Measurements from ENCODE around the gene ODAD2.
"Not testable (repeated sequence)": the region's sequence is repeated elsewhere in the genome, so short reads cannot be mapped to it uniquely, and the experiment has no call there.

Gene ODAD2

GRCh38 chr10:27982875-27983543, 15.9 kb downstream of the ODAD2 start:
- Histone ChIP-seq H3K4me1 (ENCODE audit: insufficient read depth, low read length, poor library complexity, severe bottlenecking) (no peaks in the 10 kb centered on the region), H3K9me2 (replicated peaks; ENCODE audit: low read depth, low read length) (no peaks in the 10 kb centered on the region), H3K79me2 (ENCODE audit: insufficient read depth, low read length) (no peaks in the 10 kb centered on the region), H2AFZ (ENCODE audit: low read length) (no peak overlapping the region), H3K4me3 (ENCODE audit: low read length, poor library complexity, severe bottlenecking) (no peak overlapping the region), H3K27me3 (ENCODE audit: insufficient read depth, low read length, poor library complexity, severe bottlenecking) (no peaks in the 10 kb centered on the region), H3F3A (ENCODE audit: low read depth) (no peaks in the 10 kb centered on the region), H3K9me3 (ENCODE audit: insufficient read depth, low read depth, low read length) (no peaks in the 10 kb centered on the region), H3K36me3 (ENCODE audit: insufficient read depth, low read length) (no peaks in the 10 kb centered on the region), H4K20me1 (ENCODE audit: insufficient read depth, low read length, poor library complexity, severe bottlenecking) (no peaks in the 10 kb centered on the region), H3K9ac (ENCODE audit: low read depth, low read length, poor library complexity, severe bottlenecking) (no peak overlapping the region), H3K4me2 (ENCODE audit: low read depth, low read length, poor library complexity, severe bottlenecking) (no peak overlapping the region)
- no peak for TF ChIP-seq CTCF (conservative IDR thresholded peaks at IDR 0.05; ENCODE audit: low read length)
- TF ChIP-seq EZH2phosphoT487 (IDR thresholded peaks at IDR 0.05; ENCODE audit: borderline replicate concordance) = no peak

- Histone ChIP-seq H3F3A (ENCODE audit: low read depth) (no peaks in the 10 kb centered on the region), H3K9me3 (ENCODE audit: insufficient read depth, low read depth, low read length) (no peaks in the 10 kb centered on the region), H3K36me3 (ENCODE audit: insufficient read depth, low read length) (no peaks in the 10 kb centered on the region), H3K4me3 (ENCODE audit: low read length, poor library complexity, severe bottlenecking) (no peak overlapping the region), H3K27me3 (ENCODE audit: insufficient read depth, low read length, poor library complexity, severe bottlenecking) (no peaks in the 10 kb centered on the region), H3K79me2 (ENCODE audit: insufficient read depth, low read length) (no peaks in the 10 kb centered on the region), H3K4me2 (ENCODE audit: low read depth, low read length, poor library complexity, severe bottlenecking) (no peak overlapping the region), H2AFZ (ENCODE audit: low read length) (no peak overlapping the region), H3K9me2 (replicated peaks; ENCODE audit: low read depth, low read length) (no peaks in the 10 kb centered on the region), H3K4me1 (ENCODE audit: insufficient read depth, low read length, poor library complexity, severe bottlenecking) (no peaks in the 10 kb centered on the region), H3K9ac (ENCODE audit: low read depth, low read length, poor library complexity, severe bottlenecking) (no peak overlapping the region), H4K20me1 (ENCODE audit: insufficient read depth, low read length, poor library complexity, severe bottlenecking) (no peaks in the 10 kb centered on the region)
- TF ChIP-seq EZH2phosphoT487 (IDR thresholded peaks at IDR 0.05; ENCODE audit: borderline replicate concordance) (no peak), CTCF (conservative IDR thresholded peaks at IDR 0.05; ENCODE audit: low read length) (no peak)
Observed at GRCh38 chr10:27981744-27982143, 17.1 kb downstream of the ODAD2 start.

GRCh38 chr10:27970795-27971194, 28.1 kb downstream of the ODAD2 start:
- not testable (repeated sequence) for H3K4me1 ChIP-seq (ENCODE audit: insufficient read depth, low read length, poor library complexity, severe bottlenecking); H3K4me2 ChIP-seq (ENCODE audit: low read depth, low read length, poor library complexity, severe bottlenecking); H3K9ac ChIP-seq (ENCODE audit: low read depth, low read length, poor library complexity, severe bottlenecking); H2AFZ ChIP-seq (ENCODE audit: low read length); H3K9me3 ChIP-seq (ENCODE audit: insufficient read depth, low read depth, low read length); H3K4me3 ChIP-seq (ENCODE audit: low read length, poor library complexity, severe bottlenecking); H3K36me3 ChIP-seq (ENCODE audit: insufficient read depth, low read length); H3K79me2 ChIP-seq (ENCODE audit: insufficient read depth, low read length); H3K27me3 ChIP-seq (ENCODE audit: insufficient read depth, low read length, poor library complexity, severe bottlenecking); H3F3A ChIP-seq (ENCODE audit: low read depth); H3K9me2 ChIP-seq (replicated peaks; ENCODE audit: low read depth, low read length); H4K20me1 ChIP-seq (ENCODE audit: insufficient read depth, low read length, poor library complexity, severe bottlenecking)

GRCh38 chr10:27969931-27970330, 28.9 kb downstream of the ODAD2 start:
- H3K9me3 ChIP-seq (ENCODE audit: insufficient read depth, low read depth, low read length); H3F3A ChIP-seq (ENCODE audit: low read depth); H3K79me2 ChIP-seq (ENCODE audit: insufficient read depth, low read length); H3K36me3 ChIP-seq (ENCODE audit: insufficient read depth, low read length); H3K9me2 ChIP-seq (replicated peaks; ENCODE audit: low read depth, low read length); H4K20me1 ChIP-seq (ENCODE audit: insufficient read depth, low read length, poor library complexity, severe bottlenecking); H3K9ac ChIP-seq (ENCODE audit: low read depth, low read length, poor library complexity, severe bottlenecking); H2AFZ ChIP-seq (ENCODE audit: low read length); H3K4me2 ChIP-seq (ENCODE audit: low read depth, low read length, poor library complexity, severe bottlenecking); H3K27me3 ChIP-seq (ENCODE audit: insufficient read depth, low read length, poor library complexity, severe bottlenecking); H3K4me3 ChIP-seq (ENCODE audit: low read length, poor library complexity, severe bottlenecking); H3K4me1 ChIP-seq (ENCODE audit: insufficient read depth, low read length, poor library complexity, severe bottlenecking): not testable (repeated sequence)

Data from Loucy (cell line).